ENCODE measurements around the gene SAYSD1.
A peak's percentile ranks its signal among the peaks of the same experiment; 100 is the strongest.

SAYSD1 gene

GRCh38 chr6:39108041-39108839 lies 6.7 kb downstream of the SAYSD1 start:
- DNase-seq (ENCODE audit: low read depth in 2 of 2), result no peak

- no peak for DNase-seq (ENCODE audit: low read depth in 2 of 2)
These were observed 7.3 kb downstream of the SAYSD1 start for GRCh38 chr6:39107641-39108040.

- no peak for DNase-seq (ENCODE audit: low read depth in 2 of 2)
These were observed 8.0 kb downstream of the SAYSD1 start for GRCh38 chr6:39107034-39107433.

- no peak for DNase-seq (ENCODE audit: low read depth in 2 of 2)
These were observed 10.5 kb downstream of the SAYSD1 start for GRCh38 chr6:39104528-39104927.

- DNase-seq (ENCODE audit: low read depth in 2 of 2), result no peak
These were observed 12.2 kb downstream of the SAYSD1 start for GRCh38 chr6:39102821-39103136.

GRCh38 chr6:39102071-39102820 lies 12.7 kb downstream of the SAYSD1 start:
- no peak for DNase-seq (ENCODE audit: low read depth in 2 of 2)

GRCh38 chr6:39100358-39100757 lies 14.6 kb downstream of the SAYSD1 start:
- DNase-seq (ENCODE audit: low read depth in 2 of 2), result no peak

GRCh38 chr6:39095578-39095977 lies 19.4 kb downstream of the SAYSD1 start:
- DNase-seq (ENCODE audit: low read depth in 2 of 2), result no peak

- DNase-seq (ENCODE audit: low read depth in 2 of 2), result no peak
These were observed 21.8 kb downstream of the SAYSD1 start for GRCh38 chr6:39093149-39093708.

GRCh38 chr6:39092124-39092523 lies 22.9 kb downstream of the SAYSD1 start:
- DNase-seq (ENCODE audit: low read depth in 2 of 2), result no peak

GRCh38 chr6:39091220-39091619 lies 23.8 kb downstream of the SAYSD1 start:
- DNase-seq (ENCODE audit: low read depth in 2 of 2), result no peak

GRCh38 chr6:39090036-39090435 lies 24.9 kb downstream of the SAYSD1 start:
- no peak for DNase-seq (ENCODE audit: low read depth in 2 of 2)

- no peak for DNase-seq (ENCODE audit: low read depth in 2 of 2)
These were observed 26.7 kb downstream of the SAYSD1 start for GRCh38 chr6:39088331-39088730.

GRCh38 chr6:39087197-39087596 lies 27.8 kb downstream of the SAYSD1 start:
- DNase-seq (ENCODE audit: low read depth in 2 of 2), result no peak

- DNase-seq (ENCODE audit: low read depth in 2 of 2), result no peak
These were observed 28.3 kb downstream of the SAYSD1 start for GRCh38 chr6:39086711-39087110.

GRCh38 chr6:39086294-39086693 lies 28.7 kb downstream of the SAYSD1 start:
- peak in 1 of 2 experiments; percentile 24 for DNase-seq (ENCODE audit: low read depth in 2 of 2)

- no peak for DNase-seq (ENCODE audit: low read depth in 2 of 2)
These were observed 29.7 kb downstream of the SAYSD1 start for GRCh38 chr6:39085129-39085797.

GRCh38 chr6:39084506-39084905 lies 30.5 kb downstream of the SAYSD1 start:
- no peak for DNase-seq (ENCODE audit: low read depth in 2 of 2)

GRCh38 chr6:39083231-39083634 lies 31.8 kb downstream of the SAYSD1 start:
- DNase-seq (ENCODE audit: low read depth in 2 of 2), result no peak

GRCh38 chr6:39082310-39082709 lies 32.7 kb downstream of the SAYSD1 start:
- DNase-seq (ENCODE audit: low read depth in 2 of 2), result no peak

- DNase-seq (ENCODE audit: low read depth in 2 of 2), result no peak
These were observed 34.6 kb downstream of the SAYSD1 start for GRCh38 chr6:39080246-39080875.
